Stimulated activated naive CD8-positive, alpha-beta T cell treated with anti-CD3 and anti-CD28 coated beads, Interleukin-15, Interleukin-2, amounts not matched to agents 100 ng/mL and 50 ng/mL, for 24 hours (primary cell): Measurements from ENCODE around the gene ATP2B1.
A peak's percentile ranks its signal among the peaks of the same experiment; 100 is the strongest.

ENCODE experiments used
- H3K27ac Mint-ChIP-seq: one replicate; pipeline ENCODE4 v1.8.0; 2021; ENCODE audit warnings: mild to moderate bottlenecking, mixed read lengths
- H3K27me3 Mint-ChIP-seq: one replicate; pipeline ENCODE4 v1.8.0; 2021; ENCODE audit warnings: mixed read lengths
- H3K36me3 Mint-ChIP-seq: one replicate; pipeline ENCODE4 v1.8.0; 2021; ENCODE audit warnings: low read depth, mixed read lengths
- H3K4me1 Mint-ChIP-seq: one replicate; pipeline ENCODE4 v1.8.0; 2021; ENCODE audit warnings: low read depth, mixed read lengths
- H3K4me3 Mint-ChIP-seq: one replicate; pipeline ENCODE4 v1.8.0; 2021; ENCODE audit warnings: mild to moderate bottlenecking, mixed read lengths
- H3K9me3 Mint-ChIP-seq: one replicate; pipeline ENCODE4 v1.8.0; 2021; ENCODE audit warnings: mixed read lengths

Gene ATP2B1

GRCh38 chr12:89664441-89664840 is 44.2 kb downstream of the ATP2B1 start:
- Mint-ChIP-seq H3K27ac (no peak overlapping the region), H3K9me3 (no peaks in the 10 kb centered on the region), H3K4me1 (peaks cover 79% of the 10 kb centered on the region), H3K4me3 (no peak overlapping the region), H3K36me3 (peaks cover 20% of the 10 kb centered on the region), H3K27me3 (no peaks in the 10 kb centered on the region)

GRCh38 chr12:89663577-89664357 is 44.9 kb downstream of the ATP2B1 start:
- H3K27me3 Mint-ChIP-seq: no peaks in the 10 kb centered on the region
- H3K4me1 Mint-ChIP-seq: peaks cover 79% of the 10 kb centered on the region
- H3K27ac Mint-ChIP-seq: peak overlapping the region; percentile 3
- H3K36me3 Mint-ChIP-seq: peaks cover 17% of the 10 kb centered on the region
- peak overlapping the region; percentile 40 for H3K4me3 Mint-ChIP-seq
- no peaks in the 10 kb centered on the region for H3K9me3 Mint-ChIP-seq

GRCh38 chr12:89662623-89663022 is 46.0 kb downstream of the ATP2B1 start:
- peaks cover 78% of the 10 kb centered on the region for H3K4me1 Mint-ChIP-seq
- no peak overlapping the region for H3K4me3 Mint-ChIP-seq
- peaks cover 12% of the 10 kb centered on the region for H3K36me3 Mint-ChIP-seq

DNA sequence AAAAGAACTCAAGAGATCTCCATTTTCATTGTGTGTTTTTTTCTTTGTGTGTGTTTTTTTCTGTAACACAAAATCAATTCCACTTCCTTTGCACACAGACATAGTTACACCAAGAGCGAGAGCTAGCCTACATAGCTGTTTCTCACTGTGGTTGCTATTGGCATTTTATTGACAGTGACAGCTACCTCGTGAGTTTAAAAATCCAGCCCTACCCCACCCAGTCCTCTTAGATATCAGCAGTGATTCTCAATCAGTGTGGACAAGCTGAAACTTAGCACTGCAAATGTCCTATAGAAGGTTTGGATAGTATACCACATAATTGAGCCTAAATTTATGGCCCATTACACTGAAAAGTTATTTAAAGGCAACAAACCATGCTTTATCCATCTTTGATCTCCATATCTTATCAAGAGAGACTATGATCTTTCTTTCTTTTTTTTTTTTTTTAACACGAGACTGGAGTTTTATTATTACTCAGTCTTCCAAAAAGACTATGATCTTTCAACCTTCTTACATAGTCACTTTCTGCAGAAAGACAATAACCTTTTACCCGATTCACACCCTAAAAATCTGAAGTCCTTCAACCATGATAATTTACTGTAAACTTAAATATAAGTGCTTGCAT is 46.8 kb downstream of the ATP2B1 start:
- peaks cover 8% of the 10 kb centered on the region for H3K36me3 Mint-ChIP-seq
- H3K4me1 Mint-ChIP-seq: peaks cover 78% of the 10 kb centered on the region
- no peaks in the 10 kb centered on the region for H3K27me3 Mint-ChIP-seq
- H3K27ac Mint-ChIP-seq: peak overlapping the region; percentile 62
- no peak overlapping the region for H3K4me3 Mint-ChIP-seq
- no peaks in the 10 kb centered on the region for H3K9me3 Mint-ChIP-seq

More at GRCh38 chr12:89662623-89663022, 46.0 kb downstream of the ATP2B1 start:
- Mint-ChIP-seq H3K9me3 (no peaks in the 10 kb centered on the region), H3K27me3 (no peaks in the 10 kb centered on the region), H3K27ac (no peak overlapping the region)

- H3K27me3 Mint-ChIP-seq: no peaks in the 10 kb centered on the region
- H3K27ac Mint-ChIP-seq: no peak overlapping the region
- no peak overlapping the region for H3K4me3 Mint-ChIP-seq
- peaks cover 34% of the 10 kb centered on the region for H3K36me3 Mint-ChIP-seq
- H3K4me1 Mint-ChIP-seq: peaks cover 53% of the 10 kb centered on the region
- H3K9me3 Mint-ChIP-seq: no peaks in the 10 kb centered on the region
These were observed 50.9 kb downstream of the ATP2B1 start for GRCh38 chr12:89657739-89658138.

- Mint-ChIP-seq H3K4me1 (peaks cover 46% of the 10 kb centered on the region), H3K36me3 (peaks cover 39% of the 10 kb centered on the region), H3K27me3 (no peaks in the 10 kb centered on the region), H3K4me3 (peak overlapping the region; percentile 27), H3K9me3 (no peaks in the 10 kb centered on the region), H3K27ac (no peak overlapping the region)
These were observed 51.6 kb downstream of the ATP2B1 start for GRCh38 chr12:89657066-89657465.

DNA sequence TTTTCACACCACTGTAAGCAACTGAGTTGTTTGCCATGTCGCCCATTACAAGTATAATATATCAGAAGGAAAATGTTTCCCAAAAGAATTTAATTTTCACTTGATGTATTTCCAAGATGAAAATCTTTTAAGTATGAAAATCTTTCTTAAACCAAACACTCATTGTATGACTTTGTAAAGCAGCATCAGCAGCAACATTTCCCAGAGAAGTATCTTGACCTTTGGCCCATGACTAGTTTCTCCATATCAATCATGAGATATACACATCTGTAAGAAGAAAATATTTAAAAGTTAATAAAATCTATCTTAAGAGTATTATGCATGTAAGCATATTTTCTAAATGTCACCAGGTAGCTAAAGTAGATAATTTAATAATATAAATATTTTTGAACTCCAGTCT is 52.8 kb downstream of the ATP2B1 start:
- Mint-ChIP-seq H3K4me1 (peaks cover 39% of the 10 kb centered on the region), H3K9me3 (peaks cover 2% of the 10 kb centered on the region), H3K27ac (no peak overlapping the region), H3K27me3 (no peaks in the 10 kb centered on the region), H3K36me3 (peaks cover 52% of the 10 kb centered on the region), H3K4me3 (no peak overlapping the region)

DNA sequence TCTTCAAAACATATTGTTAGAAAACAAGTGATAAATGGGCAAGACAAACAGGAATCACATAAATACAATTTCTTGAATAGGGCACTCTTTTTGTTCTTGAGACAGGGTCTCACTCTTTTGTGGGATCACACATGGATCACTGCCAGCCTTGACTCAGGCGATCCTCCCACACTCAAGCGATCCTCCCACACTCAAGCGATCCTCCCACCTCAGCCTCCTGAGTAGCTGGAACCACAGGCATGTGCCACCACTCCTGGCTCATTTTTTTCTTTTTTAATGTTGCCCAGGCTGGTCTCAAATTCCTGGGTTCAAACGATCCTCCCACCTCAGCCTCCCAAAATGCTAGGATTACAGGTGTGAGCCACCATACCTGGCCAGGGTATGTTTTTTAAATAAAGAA is 57.4 kb downstream of the ATP2B1 start:
- Mint-ChIP-seq H3K27me3 (no peaks in the 10 kb centered on the region), H3K4me3 (no peak overlapping the region), H3K36me3 (peaks cover 76% of the 10 kb centered on the region), H3K9me3 (peaks cover 6% of the 10 kb centered on the region), H3K4me1 (peaks cover 19% of the 10 kb centered on the region), H3K27ac (no peak overlapping the region)

DNA sequence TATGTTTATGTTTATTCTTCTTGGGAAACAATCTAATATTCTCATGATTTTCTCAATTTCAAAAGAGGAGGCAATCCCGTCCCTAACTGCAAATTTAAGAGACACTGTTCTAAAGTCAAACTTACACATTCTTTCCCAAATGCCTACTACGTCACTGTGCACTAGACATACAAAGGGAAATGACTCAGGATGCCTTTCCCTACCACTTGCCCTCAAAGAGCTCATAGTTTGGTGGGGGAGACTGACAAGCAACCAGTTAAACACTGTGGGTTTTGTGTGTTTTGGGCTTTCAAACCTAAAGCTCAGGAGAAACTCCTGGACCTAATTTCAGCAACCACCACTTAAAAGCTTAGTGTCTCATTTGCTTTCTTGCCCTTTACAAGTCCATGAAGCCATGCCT is 58.4 kb downstream of the ATP2B1 start:
- Mint-ChIP-seq H3K9me3 (peaks cover 6% of the 10 kb centered on the region), H3K4me3 (no peak overlapping the region), H3K27ac (no peak overlapping the region), H3K27me3 (no peaks in the 10 kb centered on the region), H3K4me1 (peaks cover 23% of the 10 kb centered on the region), H3K36me3 (peaks cover 76% of the 10 kb centered on the region)

GRCh38 chr12:89649820-89650219 is 58.8 kb downstream of the ATP2B1 start:
- H3K27me3 Mint-ChIP-seq: no peaks in the 10 kb centered on the region
- peaks cover 72% of the 10 kb centered on the region for H3K36me3 Mint-ChIP-seq
- H3K27ac Mint-ChIP-seq: peak overlapping the region; percentile 6
- peaks cover 24% of the 10 kb centered on the region for H3K4me1 Mint-ChIP-seq
- peaks cover 6% of the 10 kb centered on the region for H3K9me3 Mint-ChIP-seq
- no peak overlapping the region for H3K4me3 Mint-ChIP-seq

DNA sequence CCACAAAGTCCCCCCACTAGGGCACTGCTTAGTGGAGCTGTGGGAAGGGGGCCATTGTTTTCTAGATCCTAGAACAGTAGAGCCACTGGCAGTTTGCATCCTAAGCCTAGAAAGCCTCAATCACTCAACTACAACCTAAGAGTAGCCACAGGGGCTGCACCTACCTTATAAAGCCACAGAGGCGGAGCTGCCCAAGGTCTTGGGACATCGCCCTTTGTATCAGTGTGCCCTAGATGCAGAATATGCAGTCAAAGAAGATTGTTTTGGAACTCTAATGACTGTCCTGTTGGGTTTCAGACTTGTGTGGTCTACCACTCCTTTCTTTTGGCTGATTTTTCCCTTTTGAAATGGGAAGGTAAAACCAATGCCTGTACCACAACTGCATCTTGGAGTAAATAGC is 59.5 kb downstream of the ATP2B1 start:
- Mint-ChIP-seq H3K27ac (peak overlapping the region; percentile 6), H3K4me1 (peaks cover 24% of the 10 kb centered on the region), H3K9me3 (peaks cover 6% of the 10 kb centered on the region), H3K36me3 (peaks cover 67% of the 10 kb centered on the region), H3K27me3 (no peaks in the 10 kb centered on the region), H3K4me3 (no peak overlapping the region)

GRCh38 chr12:89648211-89648930 is 60.3 kb downstream of the ATP2B1 start:
- peaks cover 24% of the 10 kb centered on the region for H3K4me1 Mint-ChIP-seq
- peaks cover 62% of the 10 kb centered on the region for H3K36me3 Mint-ChIP-seq
- H3K4me3 Mint-ChIP-seq: no peak overlapping the region
- no peak overlapping the region for H3K27ac Mint-ChIP-seq
- H3K9me3 Mint-ChIP-seq: peaks cover 6% of the 10 kb centered on the region
- no peaks in the 10 kb centered on the region for H3K27me3 Mint-ChIP-seq

DNA sequence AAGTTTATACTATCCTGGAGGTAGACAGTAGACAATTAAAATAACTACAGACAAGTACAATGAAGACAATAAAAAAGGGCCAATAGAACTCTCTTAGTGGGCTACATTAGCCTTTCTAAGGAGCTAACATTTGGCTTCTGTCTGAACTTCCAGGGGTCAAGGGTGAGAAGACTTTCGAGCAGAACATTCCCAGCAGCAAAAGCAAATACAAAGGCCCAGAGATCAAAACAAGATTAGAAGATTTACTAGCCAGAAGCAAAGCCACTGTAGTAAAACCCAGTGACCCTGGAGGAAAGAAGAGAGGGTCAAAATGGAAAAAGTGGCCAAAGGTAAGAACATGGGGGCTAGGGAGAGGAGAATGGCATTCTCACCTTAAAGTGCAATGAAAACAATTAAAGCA is 63.2 kb downstream of the ATP2B1 start:
- H3K27me3 Mint-ChIP-seq: no peaks in the 10 kb centered on the region
- H3K36me3 Mint-ChIP-seq: peaks cover 62% of the 10 kb centered on the region
- H3K4me3 Mint-ChIP-seq: no peak overlapping the region
- H3K9me3 Mint-ChIP-seq: no peaks in the 10 kb centered on the region
- peaks cover 24% of the 10 kb centered on the region for H3K4me1 Mint-ChIP-seq
- H3K27ac Mint-ChIP-seq: no peak overlapping the region

DNA sequence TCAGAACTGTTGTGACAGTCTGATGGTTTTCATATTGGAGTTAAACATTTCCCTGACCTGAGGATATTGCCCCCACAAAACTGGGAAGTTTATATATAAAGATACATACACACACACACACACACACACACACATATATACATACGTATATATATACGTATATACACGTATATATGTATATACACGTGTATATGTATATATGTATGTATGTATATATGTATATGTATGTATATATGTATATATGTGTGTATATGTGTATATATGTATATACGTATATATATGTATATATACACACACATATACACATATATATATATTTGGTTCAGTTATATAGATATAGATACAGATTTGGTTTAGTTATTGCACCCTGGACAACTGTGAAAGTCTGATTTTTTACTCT is 65.7 kb downstream of the ATP2B1 start:
- Mint-ChIP-seq H3K4me3 (no peak overlapping the region), H3K27ac (no peak overlapping the region), H3K27me3 (no peaks in the 10 kb centered on the region), H3K4me1 (peaks cover 17% of the 10 kb centered on the region), H3K36me3 (peaks cover 54% of the 10 kb centered on the region), H3K9me3 (no peaks in the 10 kb centered on the region)

DNA sequence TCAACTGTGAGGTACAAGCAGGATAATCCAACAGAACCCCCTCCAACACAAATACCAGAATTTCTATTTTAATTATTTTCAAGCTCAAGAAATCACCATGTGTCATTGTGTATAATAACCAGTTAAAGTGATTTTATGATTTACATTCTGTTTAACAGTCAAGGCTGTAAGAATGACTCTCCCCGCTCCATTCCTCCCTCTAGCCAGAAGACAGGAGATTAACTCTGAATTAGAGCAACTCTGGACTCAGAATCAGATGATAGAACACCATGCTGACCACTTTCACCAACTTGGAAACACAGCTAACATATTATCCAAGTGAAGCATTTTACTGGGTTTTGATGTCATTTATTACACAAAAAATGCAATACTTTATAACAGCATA is 71.9 kb downstream of the ATP2B1 start:
- H3K4me1 Mint-ChIP-seq: peaks cover 13% of the 10 kb centered on the region
- H3K9me3 Mint-ChIP-seq: no peaks in the 10 kb centered on the region
- H3K27ac Mint-ChIP-seq: no peak overlapping the region
- no peak overlapping the region for H3K4me3 Mint-ChIP-seq
- peaks cover 67% of the 10 kb centered on the region for H3K36me3 Mint-ChIP-seq
- H3K27me3 Mint-ChIP-seq: no peaks in the 10 kb centered on the region
